Mesodermal cell (in vitro differentiated cells): Measurements from ENCODE around the gene SMPX.

ENCODE experiments used
- H3K27ac ChIP-seq: 2 replicates; pipeline ENCODE4 v1.7.0; 2013; ENCODE audit warnings: mild to moderate bottlenecking, low read depth, low read length, moderate library complexity; ENCODE audit not compliant: severe bottlenecking
- H3K36me3 ChIP-seq: 2 replicates; pipeline ENCODE4 v1.7.1; 2013; ENCODE audit warnings: mild to moderate bottlenecking, low read length, moderate library complexity; ENCODE audit not compliant: control insufficient read depth, insufficient read depth
- H3K4me1 ChIP-seq: one replicate; pipeline ENCODE4 v1.7.1; 2013; ENCODE audit warnings: mild to moderate bottlenecking, low read length; ENCODE audit not compliant: insufficient read depth, control insufficient read depth, poor library complexity, severe bottlenecking
- H3K4me3 ChIP-seq: 2 replicates; pipeline ENCODE4 v1.7.0; 2013; ENCODE audit warnings: low read length, control low read depth, mild to moderate bottlenecking; ENCODE audit not compliant: insufficient read depth, poor library complexity, severe bottlenecking; ENCODE audit errors: extremely low read depth
- H3K9me3 ChIP-seq: 2 replicates; pipeline ENCODE4 v1.7.1; 2013; ENCODE audit warnings: mild to moderate bottlenecking, low read length, moderate library complexity; ENCODE audit not compliant: control insufficient read depth
- WGBS, 2 experiments: methylation state at CpG; one replicate each; pipeline ENCODE4 v1.1.5; 2013; ENCODE audit warnings: missing lambda C conversion rate in 2 of 2; ENCODE audit not compliant: insufficient coverage in 2 of 2; 5-methylcytosine and 5-hydroxymethylcytosine counted together

Gene SMPX

DNA sequence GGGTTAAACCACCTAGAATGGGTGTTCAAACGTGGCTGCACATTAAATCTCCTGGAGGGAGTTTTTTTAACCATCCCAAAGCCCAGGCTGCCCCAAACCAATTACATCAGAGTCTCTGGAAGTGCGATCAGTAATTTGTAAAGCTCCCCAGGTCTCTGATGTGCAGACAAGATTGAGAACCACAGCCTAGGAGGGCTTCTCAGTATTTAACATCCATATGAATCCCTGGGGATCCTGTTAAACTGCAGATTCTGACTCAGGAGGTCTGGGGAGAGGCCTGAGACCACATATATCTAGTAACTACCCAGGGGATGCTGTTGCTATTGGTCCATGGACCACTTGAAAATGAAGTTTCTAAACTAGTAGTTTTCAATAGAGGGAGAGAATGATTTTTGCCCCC lies 42.6 kb downstream of the SMPX start:
- WGBS, 2 experiments = 57% methylated on average over 1 of the region's 2 CpGs; no CpG with 5 or more reads in 1 of the 2 experiments
- Histone ChIP-seq H3K4me1 (no peaks in the 10 kb centered on the region), H3K4me3 (no peak overlapping the region), H3K27ac (no peak overlapping the region), H3K36me3 (no peaks in the 10 kb centered on the region), H3K9me3 (no peaks in the 10 kb centered on the region)

- no CpG with 5 or more reads among the region's 2 CpGs for WGBS, 2 experiments
- no peak overlapping the region for H3K4me3 ChIP-seq
- H3K27ac ChIP-seq = no peak overlapping the region
- H3K36me3 ChIP-seq = no peaks in the 10 kb centered on the region
- H3K9me3 ChIP-seq = no peaks in the 10 kb centered on the region
- no peaks in the 10 kb centered on the region for H3K4me1 ChIP-seq
Measured at GRCh38 chrX:21711848-21712197, 46.1 kb downstream of the SMPX start.

DNA sequence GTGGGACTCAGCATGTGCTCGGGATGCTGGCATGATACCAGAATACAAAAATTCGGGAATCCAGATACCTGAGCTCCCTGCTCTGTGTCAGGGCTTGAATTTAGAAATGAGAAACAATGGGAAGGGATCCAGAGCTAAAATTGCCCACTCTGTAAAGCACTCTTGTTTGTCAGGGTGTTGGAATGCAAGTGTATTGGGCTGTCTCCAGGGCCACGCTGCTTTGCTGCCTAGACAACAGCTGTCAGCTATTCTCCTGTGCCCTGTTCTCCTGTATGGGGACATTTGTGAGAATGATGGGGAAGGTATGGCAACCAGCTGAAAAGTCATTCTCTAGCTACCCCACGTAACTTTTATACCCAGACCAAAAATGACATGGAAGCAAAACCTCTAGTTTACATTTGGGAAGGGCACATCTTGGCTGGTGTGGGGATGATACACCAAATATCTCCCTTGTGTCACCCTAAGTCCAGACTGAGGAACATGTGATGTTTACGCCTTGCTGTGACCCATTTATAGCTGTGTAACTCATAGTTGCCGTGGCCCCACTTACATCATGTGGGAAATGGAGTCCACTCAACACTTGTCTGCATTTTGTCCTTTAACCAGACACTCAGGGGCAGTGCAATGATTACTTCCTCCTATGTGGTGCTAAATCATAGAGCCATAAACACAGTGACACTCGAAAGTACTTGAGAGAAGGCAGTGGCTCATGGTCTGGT lies 46.6 kb downstream of the SMPX start:
- Histone ChIP-seq H3K4me3 (no peak overlapping the region), H3K27ac (no peak overlapping the region), H3K36me3 (no peaks in the 10 kb centered on the region), H3K4me1 (no peaks in the 10 kb centered on the region), H3K9me3 (no peaks in the 10 kb centered on the region)
- 100% methylated on average over 2 to 3 of the region's 7 CpGs for WGBS, 2 experiments

- Histone ChIP-seq H3K4me1 (no peaks in the 10 kb centered on the region), H3K4me3 (no peak overlapping the region), H3K27ac (no peak overlapping the region), H3K36me3 (no peaks in the 10 kb centered on the region), H3K9me3 (no peaks in the 10 kb centered on the region)
Measured at GRCh38 chrX:21708116-21708515, 49.8 kb downstream of the SMPX start.

GRCh38 chrX:21705225-21705624 lies 52.7 kb downstream of the SMPX start:
- Histone ChIP-seq H3K9me3 (no peaks in the 10 kb centered on the region), H3K4me1 (peaks cover 5% of the 10 kb centered on the region), H3K27ac (no peak overlapping the region), H3K36me3 (no peaks in the 10 kb centered on the region), H3K4me3 (no peak overlapping the region)
- 0% methylated on average over 1 of the region's 4 CpGs; no CpG with 5 or more reads in 1 of the 2 experiments for WGBS, 2 experiments

GRCh38 chrX:21702725-21703124 lies 55.2 kb downstream of the SMPX start:
- WGBS, 2 experiments = 100% methylated on average over 2 of the region's 4 CpGs; no CpG with 5 or more reads in 1 of the 2 experiments
- peaks cover 6% of the 10 kb centered on the region for H3K4me1 ChIP-seq
- no peaks in the 10 kb centered on the region for H3K9me3 ChIP-seq
- no peaks in the 10 kb centered on the region for H3K36me3 ChIP-seq
- H3K27ac ChIP-seq = no peak overlapping the region
- no peak overlapping the region for H3K4me3 ChIP-seq

DNA sequence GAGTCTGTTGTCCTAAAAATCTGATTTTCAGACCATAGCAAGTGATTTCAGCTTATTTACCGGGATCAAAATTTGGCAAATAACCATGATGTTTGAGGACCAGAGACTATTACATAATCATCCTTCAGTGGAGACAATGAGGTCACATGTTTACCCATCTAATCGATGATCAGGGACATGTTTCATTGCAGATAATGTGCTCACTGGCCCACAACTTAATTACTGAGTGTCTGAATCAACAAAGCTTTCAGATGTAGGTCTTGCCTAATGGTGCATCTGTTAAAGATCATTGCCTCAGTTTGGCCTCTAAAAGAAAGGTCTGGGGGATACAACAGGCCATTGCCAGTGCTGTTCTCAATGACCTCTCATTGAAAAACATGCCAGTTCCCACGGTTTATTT lies 56.9 kb downstream of the SMPX start:
- WGBS, 2 experiments = 100% methylated on average over 1 to 2 of the region's 3 CpGs
- H3K4me1 ChIP-seq = peaks cover 6% of the 10 kb centered on the region
- no peaks in the 10 kb centered on the region for H3K36me3 ChIP-seq
- H3K4me3 ChIP-seq = no peak overlapping the region
- H3K9me3 ChIP-seq = no peaks in the 10 kb centered on the region
- no peak overlapping the region for H3K27ac ChIP-seq

DNA sequence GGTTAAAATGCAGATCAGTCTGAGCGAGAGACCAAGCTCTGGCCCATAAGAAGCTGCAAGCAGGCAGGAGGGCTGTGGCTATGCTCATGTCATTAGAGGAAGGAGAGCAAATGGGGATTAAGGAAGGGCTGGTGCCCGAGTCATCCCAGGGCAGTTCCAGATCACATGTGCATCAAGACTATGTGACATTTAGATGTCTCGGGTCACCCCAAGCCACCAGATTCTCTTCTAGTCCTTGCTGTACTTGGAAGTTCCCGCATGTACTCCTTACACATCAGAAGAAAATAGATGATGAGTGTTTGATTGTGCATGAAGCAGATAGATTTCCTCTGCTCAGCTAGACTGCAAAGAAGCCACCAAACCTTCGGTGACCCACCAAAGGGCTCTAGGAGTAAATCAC lies 57.6 kb downstream of the SMPX start:
- Histone ChIP-seq H3K4me3 (no peak overlapping the region), H3K4me1 (peaks cover 6% of the 10 kb centered on the region), H3K9me3 (no peaks in the 10 kb centered on the region), H3K36me3 (no peaks in the 10 kb centered on the region), H3K27ac (no peak overlapping the region)
- WGBS, 2 experiments = 100% methylated on average over 2 of the region's 5 CpGs; no CpG with 5 or more reads in 1 of the 2 experiments

- Histone ChIP-seq H3K27ac (no peak overlapping the region), H3K4me1 (peaks cover 6% of the 10 kb centered on the region), H3K36me3 (no peaks in the 10 kb centered on the region), H3K4me3 (no peak overlapping the region), H3K9me3 (no peaks in the 10 kb centered on the region)
- no CpG with 5 or more reads among the region's 3 CpGs for WGBS, 2 experiments
Measured at GRCh38 chrX:21699136-21699535, 58.8 kb downstream of the SMPX start.

- no peaks in the 10 kb centered on the region for H3K9me3 ChIP-seq
- 86 to 100% methylated on average over 1 of the region's 4 CpGs for WGBS, 2 experiments
- H3K4me3 ChIP-seq = no peak overlapping the region
- no peaks in the 10 kb centered on the region for H3K36me3 ChIP-seq
- H3K4me1 ChIP-seq = peaks cover 6% of the 10 kb centered on the region
- no peak overlapping the region for H3K27ac ChIP-seq
Measured at GRCh38 chrX:21698272-21698671, 59.6 kb downstream of the SMPX start.

DNA sequence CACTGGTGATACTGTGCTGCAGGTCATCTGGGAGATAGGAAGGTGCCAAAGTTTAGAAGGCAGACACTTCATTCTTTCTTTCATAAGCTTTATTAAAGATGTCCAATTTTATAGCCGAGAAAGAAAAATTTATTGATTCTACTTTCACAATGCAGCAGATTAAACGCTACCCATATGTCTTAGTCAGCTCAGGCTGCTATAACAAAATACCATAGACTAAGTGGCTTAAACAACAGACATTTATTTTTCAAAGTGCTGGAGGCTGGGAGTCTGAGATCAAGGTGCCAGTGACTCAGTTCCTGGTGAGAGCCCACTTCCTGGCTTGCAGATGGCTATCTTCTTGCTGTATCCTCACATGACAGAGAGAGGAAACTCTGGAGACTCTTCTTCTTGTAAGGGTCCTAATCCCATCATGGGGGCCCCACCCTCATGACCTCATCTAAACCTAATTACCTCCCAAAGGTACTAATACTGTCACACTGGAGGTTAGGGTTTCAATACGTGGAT lies 66.4 kb downstream of the SMPX start:
- peaks cover 5% of the 10 kb centered on the region for H3K4me1 ChIP-seq
- H3K27ac ChIP-seq = no peak overlapping the region
- no peak overlapping the region for H3K4me3 ChIP-seq
- no peaks in the 10 kb centered on the region for H3K9me3 ChIP-seq
- no peaks in the 10 kb centered on the region for H3K36me3 ChIP-seq
- 90% methylated on average over 2 of the region's 3 CpGs; no CpG with 5 or more reads in 1 of the 2 experiments for WGBS, 2 experiments
